Measurements from ENCODE around the gene ALMS1. TPM values are rescaled to one million over a fixed set of nuclear protein-coding genes. Genes with fewer than 3 reads are reported as not detected.
A peak's percentile ranks its signal among the peaks of the same experiment; 100 is the strongest.

Gene ALMS1
- total RNA-seq (10 to 100 TPM; 10.6 to 33.3 (median 12.8) TPM), polyA plus RNA-seq (1 to 10 TPM; 6.2 to 8.3 (median 8.0) TPM)
- long read RNA-seq, donor 1, result 0 reads
- long read RNA-seq, donor 2, result 0 reads
- long read RNA-seq, donor 3, result 0 reads
- long read RNA-seq, donor 4, partial matches to known transcripts, result 2 of 3 reads
- long read RNA-seq, donor 4, other reads (novel, unspliced or antisense), result 1 of 3 reads
- long read RNA-seq, donor 5, partial matches to known transcripts, result 1 of 1 reads
- long read RNA-seq, donor 5, other reads (novel, unspliced or antisense), result 0 of 1 reads
- long read RNA-seq, donor 6, result 0 reads
- long read RNA-seq, donor 7, result 0 reads
- long read RNA-seq, donor 8, result 0 reads
- long read RNA-seq, donor 9, result 0 reads
- long read RNA-seq, donor 10, partial matches to known transcripts, result 6 of 6 reads
- long read RNA-seq, donor 10, other reads (novel, unspliced or antisense), result 0 of 6 reads

GRCh38 chr2:73385504-73386341 is at the start of gene ALMS1:
Gene ALMS1 (plus strand): TSS chr2:73385836. CDS start chr2:73385869, 33 bp downstream.
- TF ChIP-seq POLR2A (IDR thresholded peaks at IDR 0.05) (peak; percentile 52 to 65), CTCF (IDR thresholded peaks at IDR 0.05) (peak in 5 of 6 experiments; percentile 18 to 31 (median 24))
- peak within 1 kb of the TSS; percentile 14 to 88 (median 56) for H3K4me3 ChIP-seq
- WGBS, 4 donors, result 0 to 1% (median 1%) methylated on average over 33 to 82 of the region's 84 CpGs
- H3K36me3 ChIP-seq (replicated peaks in 1 of 2), result no peaks in the 10 kb centered on the region
- peak; percentile 88 to 95 (median 92) for DNase-seq
- peak within 1 kb of the TSS; percentile 49 to 96 (median 90) for H3K27ac ChIP-seq
- intact Hi-C loops (cut with DNase I), result no loop called here
- peaks cover 9 to 17% of the 10 kb centered on the region in 2 donors for H3K4me1 ChIP-seq (replicated peaks in 1 of 2)
- no peaks in the 10 kb centered on the region for H3K27me3 ChIP-seq
- H3K9me3 ChIP-seq (replicated peaks in 1 of 3), result no peaks in the 10 kb centered on the region

- Histone ChIP-seq H3K36me3 (replicated peaks in 1 of 2) (no peaks in the 10 kb centered on the region), H3K9me3 (replicated peaks in 1 of 3) (no peaks in the 10 kb centered on the region), H3K4me3 (no peak overlapping the region), H3K27ac (no peak overlapping the region), H3K4me1 (replicated peaks in 1 of 2) (no peaks in the 10 kb centered on the region), H3K27me3 (no peaks in the 10 kb centered on the region)
- intact Hi-C loops (cut with DNase I), result no loop called here
- DNase-seq, result no peak
- 30 to 35% (median 34%) methylated on average over 3 of the region's 3 CpGs for WGBS, 4 donors
- no peak for TF ChIP-seq POLR2A (IDR thresholded peaks at IDR 0.05)
- no peak for TF ChIP-seq CTCF (IDR thresholded peaks at IDR 0.05)
Observed at GRCh38 chr2:73337828-73338227, 47.8 kb upstream of the ALMS1 start.

- Histone ChIP-seq H3K27ac (no peak overlapping the region), H3K4me3 (no peak overlapping the region), H3K36me3 (replicated peaks in 1 of 2) (no peaks in the 10 kb centered on the region), H3K27me3 (no peaks in the 10 kb centered on the region), H3K4me1 (replicated peaks in 1 of 2) (no peaks in the 10 kb centered on the region), H3K9me3 (replicated peaks in 1 of 3) (no peaks in the 10 kb centered on the region)
- intact Hi-C loops (cut with DNase I), result no loop called here
- no peak for DNase-seq
- TF ChIP-seq POLR2A (IDR thresholded peaks at IDR 0.05), result no peak
- no peak for TF ChIP-seq CTCF (IDR thresholded peaks at IDR 0.05)
- 67 to 75% (median 72%) methylated on average over 3 of the region's 3 CpGs for WGBS, 4 donors
Observed at GRCh38 chr2:73339201-73339600, 46.4 kb upstream of the ALMS1 start.

- Histone ChIP-seq H3K36me3 (replicated peaks in 1 of 2) (no peaks in the 10 kb centered on the region), H3K4me3 (no peak overlapping the region), H3K27me3 (no peaks in the 10 kb centered on the region), H3K9me3 (replicated peaks in 1 of 3) (no peaks in the 10 kb centered on the region), H3K27ac (no peak overlapping the region), H3K4me1 (replicated peaks in 1 of 2) (no peaks in the 10 kb centered on the region)
- no peak for TF ChIP-seq CTCF (IDR thresholded peaks at IDR 0.05)
- TF ChIP-seq POLR2A (IDR thresholded peaks at IDR 0.05), result no peak
- DNase-seq, result no peak
- WGBS, 4 donors, result 61 to 90% (median 69%) methylated on average over 3 of the region's 3 CpGs
- intact Hi-C loops (cut with DNase I), result no loop called here
Observed at GRCh38 chr2:73341039-73341438, 44.6 kb upstream of the ALMS1 start.

Measured in adrenal gland (tissue), 19 donors.